K562 (cell line): Measurements from ENCODE around the gene HYAL1. TPM values are rescaled to one million over a fixed set of nuclear protein-coding genes. Genes with fewer than 3 reads are reported as not detected.
A peak's percentile ranks its signal among the peaks of the same experiment; 100 is the strongest.

Experiments used
- ELF1 ChIP-seq: fragments of 200-800 bp; sonication (Bioruptor generic); IDR thresholded peaks from 2 replicates; pipeline ENCODE4 v1.6.1; 2016; ENCODE audit warnings: missing genetic modification characterization, missing compliant biosample characterization
- FOS ChIP-seq: IDR thresholded peaks from 3 replicates; pipeline ENCODE4 v1.6.1; 2011; ENCODE audit not compliant: insufficient read length; ENCODE audit errors: extremely low read depth
- NR2C1 ChIP-seq, 2 experiments: fragments of 450-650 bp; IDR thresholded peaks; 2 replicates each; pipeline ENCODE4 v1.6.1; 2017; ENCODE audit warnings: mild to moderate bottlenecking in 2 of 2, antibody characterized with exemption in 1 of 2, inconsistent platforms in 1 of 2, missing compliant biosample characterization in 1 of 2, missing genetic modification characterization in 1 of 2
- POLR2G ChIP-seq: fragments of 200-400 bp; formaldehyde crosslinking; IDR thresholded peaks from 2 replicates; pipeline ENCODE4 v1.6.1; 2017; ENCODE audit warnings: low read depth, mild to moderate bottlenecking, antibody characterized with exemption, low read length, moderate library complexity
- PPARD ChIP-seq: fragments of 250-450 bp; sonication (Bioruptor Pico); IDR thresholded peaks from 2 replicates; pipeline ENCODE4 v1.8.0; 2022; ENCODE audit warnings: inconsistent platforms, mild to moderate bottlenecking, moderate library complexity
- SAFB2 ChIP-seq: fragments of 200-400 bp; formaldehyde crosslinking; IDR thresholded peaks from 2 replicates; pipeline ENCODE4 v1.6.1; 2018; ENCODE audit warnings: borderline replicate concordance, low read length, low read depth, moderate library complexity; ENCODE audit not compliant: severe bottlenecking
- SIN3A ChIP-seq, 2 experiments: fragments of 150-350 bp in 1 of 2; IDR thresholded peaks; 2 replicates each; pipeline ENCODE4 v1.6.1; 2011 to 2016; ENCODE audit warnings: borderline replicate concordance in 2 of 2, low read depth in 2 of 2, low read length in 2 of 2, mild to moderate bottlenecking in 2 of 2, moderate library complexity in 2 of 2; ENCODE audit not compliant: control insufficient read depth in 1 of 2
- SMAD2 ChIP-seq: fragments of 150-350 bp; IDR thresholded peaks from 2 replicates; pipeline ENCODE4 v1.6.1; 2014; ENCODE audit warnings: low read depth, mild to moderate bottlenecking, low read length
- SNIP1 ChIP-seq: fragments of 450-650 bp; IDR thresholded peaks from 2 replicates; pipeline ENCODE4 v1.7.1; 2017; ENCODE audit warnings: low read depth, mild to moderate bottlenecking
- SNRNP70 ChIP-seq: fragments of 200-400 bp; formaldehyde crosslinking; optimal IDR thresholded peaks from 2 replicates; pipeline ENCODE3; 2017; ENCODE audit warnings: low read depth, low read length
- ZBED1 ChIP-seq: IDR thresholded peaks from 2 replicates; pipeline ENCODE4 v1.6.1; 2014
- ZFP30 ChIP-seq: fragments of 250-450 bp; sonication (Bioruptor Pico); IDR thresholded peaks from 2 replicates; pipeline ENCODE4 v1.8.0; 2022; ENCODE audit warnings: moderate library complexity, mild to moderate bottlenecking, inconsistent platforms, borderline replicate concordance
- ZFPM2 ChIP-seq: fragments of 250-450 bp; sonication (Bioruptor Pico); IDR thresholded peaks from 2 replicates; pipeline ENCODE4 v1.5.1; 2022; ENCODE audit warnings: mild to moderate bottlenecking
- ZNF354B ChIP-seq: fragments of 250-450 bp; sonication (Bioruptor Pico); IDR thresholded peaks from 2 replicates; pipeline ENCODE4 v1.4.0; 2020
- ZNF785 ChIP-seq: fragments of 250-450 bp; sonication (Bioruptor Pico); IDR thresholded peaks from 2 replicates; pipeline ENCODE4 v1.4.0; 2020; ENCODE audit warnings: mild to moderate bottlenecking
- polyA plus RNA-seq, 8 experiments: library from polyadenylated mRNA; depleted of rRNA in 4 of 8; stranded (reverse) in 5 of 8; unstranded in 3 of 8; fragments of >200 nt; fragmentation: Nextera tagmentation in 2 of 8; fragmentation: Illumina TruSeq in 1 of 8; extraction: Ambion mirVana in 2 of 8; extraction: Trizol in 1 of 8; gene quantifications; 2 replicates each; pipeline versions ENCODE4 v1.2.1 to v1.2.3, GENCODE V29; 2011 to 2014; ENCODE audit warnings: inconsistent platforms in 1 of 8, missing spikeins in 1 of 8
- total RNA-seq, 7 experiments: library from RNA; depleted of rRNA in 6 of 7; stranded (reverse); fragments of >200 nt in 6 of 7; fragmentation: Illumina TruSeq in 2 of 7; extraction: Trizol in 2 of 7; gene quantifications; 2 replicates each; pipeline versions ENCODE4 v1.2.1 to v1.2.3, GENCODE V29; 2011 to 2021; ENCODE audit warnings: low replicate concordance in 1 of 7
- TF ChIP-seq, protein P1 (sequence below), 2 experiments: IDR thresholded peaks; 2 replicates each; pipeline ENCODE4 v1.6.1; 2011; ENCODE audit warnings: borderline replicate concordance in 1 of 2, control low read depth in 1 of 2, low read depth in 1 of 2, low read length in 1 of 2, mild to moderate bottlenecking in 1 of 2, mixed read lengths in 1 of 2, moderate library complexity in 1 of 2; ENCODE audit not compliant: insufficient read depth in 1 of 2, insufficient read length in 1 of 2, poor library complexity in 1 of 2, severe bottlenecking in 1 of 2; ENCODE audit errors: extremely low read depth in 1 of 2
- TF ChIP-seq, protein P2 (sequence below): fragments of 450-650 bp; conservative IDR thresholded peaks from 2 replicates; pipeline ENCODE4 v1.6.1; 2016; ENCODE audit warnings: missing genetic modification characterization, low read depth, mild to moderate bottlenecking, missing compliant biosample characterization, moderate library complexity
- TF ChIP-seq, protein P3 (sequence below): IDR thresholded peaks from 2 replicates; pipeline ENCODE4 v1.6.1; 2011; ENCODE audit warnings: borderline replicate concordance, low read depth, mild to moderate bottlenecking, moderate library complexity, low read length; ENCODE audit not compliant: insufficient read depth, poor library complexity, severe bottlenecking
- TF ChIP-seq, protein P4 (sequence below): fragments of 250-450 bp; sonication (Bioruptor Pico); IDR thresholded peaks from 2 replicates; pipeline ENCODE4 v1.4.0; 2020; ENCODE audit warnings: mild to moderate bottlenecking

HYAL1 gene
- total and polyA plus RNA-seq, 9 of the 15 experiments (the other 6 are each of a cell fraction or from before 2014, with no cell fraction given), result 1.4 to 8.5 (median 4.7) TPM

DNA sequence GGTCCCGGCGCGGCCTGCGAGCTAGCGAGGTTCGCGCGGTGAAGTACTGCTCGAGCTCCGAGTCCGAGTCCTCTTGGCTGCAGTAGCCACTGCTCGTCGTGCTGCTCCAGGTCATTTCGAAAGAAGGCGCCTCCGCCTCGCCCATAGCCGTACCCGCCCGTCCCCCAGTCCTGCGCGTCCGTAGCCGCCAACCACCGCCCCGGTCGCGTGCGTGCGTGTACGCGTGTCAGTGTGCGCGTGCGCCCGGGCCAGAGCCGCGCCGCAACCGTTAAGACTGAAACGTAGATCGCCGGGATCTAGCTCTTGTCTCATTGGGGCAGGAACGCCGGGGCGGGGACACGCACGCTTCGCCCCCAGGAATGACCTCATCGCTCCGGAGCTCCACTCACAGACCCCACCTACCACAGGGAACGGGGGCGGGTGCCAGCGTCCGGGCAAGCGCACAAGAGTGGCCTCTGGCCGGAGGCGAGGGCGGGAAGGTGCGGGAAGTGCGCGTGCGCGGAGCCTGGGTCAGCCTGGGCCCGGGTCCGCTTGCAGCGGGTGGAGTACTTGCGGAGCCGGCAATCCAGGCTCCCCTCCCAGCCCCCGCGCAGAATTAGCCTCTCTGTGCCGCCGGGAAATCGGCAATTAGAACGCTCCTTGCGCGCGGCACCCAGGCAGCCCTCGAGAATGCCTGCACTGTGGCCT lies 33.9 kb upstream of the HYAL1 start (continued):
- TF ChIP-seq, protein P1, sequence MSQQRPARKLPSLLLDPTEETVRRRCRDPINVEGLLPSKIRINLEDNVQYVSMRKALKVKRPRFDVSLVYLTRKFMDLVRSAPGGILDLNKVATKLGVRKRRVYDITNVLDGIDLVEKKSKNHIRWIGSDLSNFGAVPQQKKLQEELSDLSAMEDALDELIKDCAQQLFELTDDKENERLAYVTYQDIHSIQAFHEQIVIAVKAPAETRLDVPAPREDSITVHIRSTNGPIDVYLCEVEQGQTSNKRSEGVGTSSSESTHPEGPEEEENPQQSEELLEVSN (IDR thresholded peaks at IDR 0.05; ENCODE audit: borderline replicate concordance in 1 of 2, extremely low read depth in 1 of 2, insufficient read depth in 1 of 2, insufficient read length in 1 of 2, low read depth in 1 of 2, low read length in 1 of 2, poor library complexity in 1 of 2, severe bottlenecking in 1 of 2), result peak; percentile 74 to 89
- no peak for TF ChIP-seq ZNF354B (CRISPR knock-in tag)
- peak in 1 of 2 experiments; percentile 71; a peak in 1 of 4 replicates for TF ChIP-seq SIN3A (IDR thresholded peaks at IDR 0.05; ENCODE audit: borderline replicate concordance in 2 of 2, control insufficient read depth in 1 of 2, low read depth in 2 of 2, low read length in 2 of 2)
- TF ChIP-seq NR2C1 (IDR thresholded peaks at IDR 0.05), result no peak
- no peak for TF ChIP-seq NR2C1 (tag; IDR thresholded peaks at IDR 0.05)
- TF ChIP-seq, protein P2, sequence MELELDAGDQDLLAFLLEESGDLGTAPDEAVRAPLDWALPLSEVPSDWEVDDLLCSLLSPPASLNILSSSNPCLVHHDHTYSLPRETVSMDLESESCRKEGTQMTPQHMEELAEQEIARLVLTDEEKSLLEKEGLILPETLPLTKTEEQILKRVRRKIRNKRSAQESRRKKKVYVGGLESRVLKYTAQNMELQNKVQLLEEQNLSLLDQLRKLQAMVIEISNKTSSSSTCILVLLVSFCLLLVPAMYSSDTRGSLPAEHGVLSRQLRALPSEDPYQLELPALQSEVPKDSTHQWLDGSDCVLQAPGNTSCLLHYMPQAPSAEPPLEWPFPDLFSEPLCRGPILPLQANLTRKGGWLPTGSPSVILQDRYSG, result no peak
- TF ChIP-seq POLR2G, result peak; percentile 88
- TF ChIP-seq ZFPM2, result no peak
- TF ChIP-seq, protein P3, sequence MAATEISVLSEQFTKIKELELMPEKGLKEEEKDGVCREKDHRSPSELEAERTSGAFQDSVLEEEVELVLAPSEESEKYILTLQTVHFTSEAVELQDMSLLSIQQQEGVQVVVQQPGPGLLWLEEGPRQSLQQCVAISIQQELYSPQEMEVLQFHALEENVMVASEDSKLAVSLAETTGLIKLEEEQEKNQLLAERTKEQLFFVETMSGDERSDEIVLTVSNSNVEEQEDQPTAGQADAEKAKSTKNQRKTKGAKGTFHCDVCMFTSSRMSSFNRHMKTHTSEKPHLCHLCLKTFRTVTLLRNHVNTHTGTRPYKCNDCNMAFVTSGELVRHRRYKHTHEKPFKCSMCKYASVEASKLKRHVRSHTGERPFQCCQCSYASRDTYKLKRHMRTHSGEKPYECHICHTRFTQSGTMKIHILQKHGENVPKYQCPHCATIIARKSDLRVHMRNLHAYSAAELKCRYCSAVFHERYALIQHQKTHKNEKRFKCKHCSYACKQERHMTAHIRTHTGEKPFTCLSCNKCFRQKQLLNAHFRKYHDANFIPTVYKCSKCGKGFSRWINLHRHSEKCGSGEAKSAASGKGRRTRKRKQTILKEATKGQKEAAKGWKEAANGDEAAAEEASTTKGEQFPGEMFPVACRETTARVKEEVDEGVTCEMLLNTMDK, result no peak
- no peak for TF ChIP-seq FOS
- TF ChIP-seq SNIP1, result no peak
- no peak for TF ChIP-seq SAFB2
- TF ChIP-seq ZBED1, result no peak
- no peak for TF ChIP-seq SMAD2
- no peak for TF ChIP-seq ZFP30
- no peak for TF ChIP-seq ELF1 (tag)
- TF ChIP-seq ZNF785 (CRISPR knock-in tag), result no peak
- TF ChIP-seq, protein P4, sequence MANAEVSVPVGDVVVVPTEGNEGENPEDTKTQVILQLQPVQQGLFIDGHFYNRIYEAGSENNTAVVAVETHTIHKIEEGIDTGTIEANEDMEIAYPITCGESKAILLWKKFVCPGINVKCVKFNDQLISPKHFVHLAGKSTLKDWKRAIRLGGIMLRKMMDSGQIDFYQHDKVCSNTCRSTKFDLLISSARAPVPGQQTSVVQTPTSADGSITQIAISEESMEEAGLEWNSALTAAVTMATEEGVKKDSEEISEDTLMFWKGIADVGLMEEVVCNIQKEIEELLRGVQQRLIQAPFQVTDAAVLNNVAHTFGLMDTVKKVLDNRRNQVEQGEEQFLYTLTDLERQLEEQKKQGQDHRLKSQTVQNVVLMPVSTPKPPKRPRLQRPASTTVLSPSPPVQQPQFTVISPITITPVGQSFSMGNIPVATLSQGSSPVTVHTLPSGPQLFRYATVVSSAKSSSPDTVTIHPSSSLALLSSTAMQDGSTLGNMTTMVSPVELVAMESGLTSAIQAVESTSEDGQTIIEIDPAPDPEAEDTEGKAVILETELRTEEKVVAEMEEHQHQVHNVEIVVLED (CRISPR knock-in tag), result peak; percentile 88
- no peak for TF ChIP-seq SNRNP70
- no peak for TF ChIP-seq PPARD (CRISPR knock-in tag)
